ENCODE measurements around the gene GSTM3.
"Not testable (repeated sequence)": the region's sequence is repeated elsewhere in the genome, so short reads cannot be mapped to it uniquely, and the experiment has no call there.

GSTM3 gene

GRCh38 chr1:109751531-109752260 is 10.9 kb upstream of the GSTM3 start:
- Histone ChIP-seq H3K27me3 (ENCODE audit: control insufficient read depth, insufficient read depth, low read length) (no peaks in the 10 kb centered on the region), H3K4me1 (ENCODE audit: control insufficient read depth, insufficient read depth, low read length) (no peaks in the 10 kb centered on the region), H3K4me3 (ENCODE audit: low read length) (no peak overlapping the region), H3K9ac (ENCODE audit: low read length) (no peak overlapping the region), H3K27ac (ENCODE audit: low read depth, low read length) (no peak overlapping the region), H3K36me3 (ENCODE audit: control insufficient read depth, insufficient read depth, low read length) (peaks cover 3% of the 10 kb centered on the region)

- Histone ChIP-seq H3K4me1 (ENCODE audit: control insufficient read depth, insufficient read depth, low read length) (no peaks in the 10 kb centered on the region), H3K27ac (ENCODE audit: low read depth, low read length) (no peak overlapping the region), H3K4me3 (ENCODE audit: low read length) (no peak overlapping the region), H3K27me3 (ENCODE audit: control insufficient read depth, insufficient read depth, low read length) (no peaks in the 10 kb centered on the region), H3K36me3 (ENCODE audit: control insufficient read depth, insufficient read depth, low read length) (peaks cover 3% of the 10 kb centered on the region), H3K9ac (ENCODE audit: low read length) (no peak overlapping the region)
Measured at GRCh38 chr1:109750920-109751319, 10.1 kb upstream of the GSTM3 start.

DNA sequence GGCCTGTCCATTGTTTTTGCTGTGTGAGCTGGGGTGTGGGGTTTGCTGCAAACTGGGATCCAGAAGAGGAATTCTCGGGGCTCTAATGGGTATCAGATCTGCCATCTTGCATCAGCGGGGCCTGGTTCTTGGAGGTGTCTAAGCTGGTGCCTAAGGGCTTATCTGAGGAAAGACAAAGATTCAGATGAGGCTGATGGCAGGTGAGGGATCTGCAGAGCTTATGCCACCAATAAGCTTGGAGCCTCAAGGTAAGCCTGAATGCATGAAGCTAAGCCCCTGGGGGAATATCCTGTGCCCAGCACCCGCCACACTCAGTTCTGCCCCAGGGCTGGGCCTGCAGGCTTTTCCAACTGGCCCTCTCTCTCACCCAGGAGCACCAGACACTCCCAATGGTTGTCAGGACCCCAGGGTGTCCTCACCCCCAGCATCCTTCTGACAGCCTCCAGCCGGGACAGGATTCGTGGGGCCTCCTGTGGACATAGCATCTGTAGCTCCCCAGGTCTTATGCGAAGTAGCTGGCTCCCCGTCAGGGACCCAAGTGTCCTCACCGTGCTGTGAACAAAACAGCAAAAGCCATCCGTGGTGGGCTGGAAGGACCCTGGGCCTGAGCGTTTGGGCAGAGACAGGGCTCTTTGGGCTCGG is 9.5 kb upstream of the GSTM3 start:
- Histone ChIP-seq H3K4me1 (ENCODE audit: control insufficient read depth, insufficient read depth, low read length) (no peaks in the 10 kb centered on the region), H3K4me3 (ENCODE audit: low read length) (no peak overlapping the region), H3K27ac (ENCODE audit: low read depth, low read length) (no peak overlapping the region), H3K9ac (ENCODE audit: low read length) (no peak overlapping the region), H3K27me3 (ENCODE audit: control insufficient read depth, insufficient read depth, low read length) (no peaks in the 10 kb centered on the region), H3K36me3 (ENCODE audit: control insufficient read depth, insufficient read depth, low read length) (peaks cover 3% of the 10 kb centered on the region)

DNA sequence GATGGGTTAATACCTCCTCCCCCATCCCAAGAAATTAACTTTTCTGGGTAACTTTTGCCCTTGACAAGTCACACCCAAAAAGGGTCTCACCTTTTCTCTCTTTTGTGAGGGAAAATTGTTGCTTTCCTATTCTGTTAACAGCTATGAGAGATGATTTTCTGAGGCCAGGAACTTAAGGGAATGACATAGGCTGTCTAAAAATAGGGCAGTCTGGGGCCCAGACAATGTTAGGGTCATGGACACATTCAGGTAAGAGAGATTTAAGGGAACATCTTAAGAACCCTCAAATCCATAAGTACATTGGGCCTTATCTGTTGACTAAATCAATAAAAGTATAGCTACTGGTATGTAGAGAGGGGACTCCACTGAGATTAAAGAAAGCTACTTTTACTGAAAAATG is 8.4 kb upstream of the GSTM3 start:
- H3K4me1 ChIP-seq (ENCODE audit: control insufficient read depth, insufficient read depth, low read length), result no peaks in the 10 kb centered on the region
- H3K27ac ChIP-seq (ENCODE audit: low read depth, low read length), result no peak overlapping the region
- no peak overlapping the region for H3K4me3 ChIP-seq (ENCODE audit: low read length)
- no peak overlapping the region for H3K9ac ChIP-seq (ENCODE audit: low read length)
- peaks cover 3% of the 10 kb centered on the region for H3K36me3 ChIP-seq (ENCODE audit: control insufficient read depth, insufficient read depth, low read length)
- H3K27me3 ChIP-seq (ENCODE audit: control insufficient read depth, insufficient read depth, low read length), result no peaks in the 10 kb centered on the region

DNA sequence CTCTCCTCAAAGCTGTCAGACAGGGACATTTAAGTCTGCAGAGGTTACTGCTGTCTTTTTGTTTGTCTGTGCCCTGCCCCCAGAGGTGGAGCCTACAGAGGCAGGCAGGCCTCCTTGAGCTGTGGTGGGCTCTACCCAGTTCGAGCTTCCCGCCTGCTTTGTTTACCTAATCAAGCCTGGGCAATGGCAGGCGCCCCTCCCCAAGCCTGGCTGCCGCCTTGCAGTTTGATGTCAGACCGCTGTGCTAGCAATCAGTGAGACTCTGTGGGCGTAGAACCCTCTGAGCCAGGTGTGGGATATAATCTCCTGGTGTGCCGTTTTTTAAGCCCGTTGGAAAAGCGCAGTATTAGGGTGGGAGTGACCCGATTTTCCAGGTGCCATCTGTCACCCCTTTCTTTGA is 7.5 kb upstream of the GSTM3 start:
- not testable (repeated sequence) for H3K27me3 ChIP-seq (ENCODE audit: control insufficient read depth, insufficient read depth, low read length); H3K9ac ChIP-seq (ENCODE audit: low read length); H3K4me1 ChIP-seq (ENCODE audit: control insufficient read depth, insufficient read depth, low read length); H3K27ac ChIP-seq (ENCODE audit: low read depth, low read length); H3K36me3 ChIP-seq (ENCODE audit: control insufficient read depth, insufficient read depth, low read length); H3K4me3 ChIP-seq (ENCODE audit: low read length)

GRCh38 chr1:109739738-109740614 is 862 bp downstream of the GSTM3 start:
- Histone ChIP-seq H3K27ac (ENCODE audit: low read depth, low read length) (peak overlapping the region; percentile 83), H3K27me3 (ENCODE audit: control insufficient read depth, insufficient read depth, low read length) (no peaks in the 10 kb centered on the region), H3K36me3 (ENCODE audit: control insufficient read depth, insufficient read depth, low read length) (peaks cover 4% of the 10 kb centered on the region), H3K9ac (ENCODE audit: low read length) (peak overlapping the region; percentile 60), H3K4me3 (ENCODE audit: low read length) (peak overlapping the region; percentile 88), H3K4me1 (ENCODE audit: control insufficient read depth, insufficient read depth, low read length) (peaks cover 4% of the 10 kb centered on the region)

DNA sequence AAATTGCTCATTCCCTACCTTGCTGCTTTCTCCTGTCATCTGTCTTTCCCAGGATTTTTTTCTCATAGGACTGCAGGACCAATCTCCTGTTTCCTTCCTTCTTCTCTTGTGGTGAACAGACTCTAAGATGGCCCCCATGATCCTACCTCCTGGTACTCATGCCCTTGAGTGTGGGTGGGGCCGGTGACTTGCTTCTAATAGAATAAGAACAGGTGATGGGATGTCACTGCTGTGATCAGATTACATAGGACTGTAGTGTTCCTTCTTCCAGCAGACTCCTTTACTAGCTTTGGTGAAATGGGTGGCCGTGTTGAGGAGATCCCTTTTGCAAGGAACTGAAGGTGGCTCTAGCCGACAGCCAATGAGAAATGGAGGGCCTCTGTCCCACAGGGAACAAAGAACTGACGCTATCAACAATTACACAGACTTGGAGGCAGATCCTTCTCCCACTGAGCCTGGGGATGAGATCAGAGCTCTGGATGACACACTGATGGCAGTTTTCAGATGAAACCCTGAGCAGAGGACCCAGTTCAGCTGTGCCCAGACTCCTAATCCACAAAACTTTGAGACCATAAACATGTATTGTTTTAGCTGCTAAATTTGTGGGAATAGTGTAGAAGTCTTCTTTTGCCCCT is 7.5 kb downstream of the GSTM3 start:
- peaks cover 11% of the 10 kb centered on the region for H3K36me3 ChIP-seq (ENCODE audit: control insufficient read depth, insufficient read depth, low read length)
- no peak overlapping the region for H3K4me3 ChIP-seq (ENCODE audit: low read length)
- no peaks in the 10 kb centered on the region for H3K27me3 ChIP-seq (ENCODE audit: control insufficient read depth, insufficient read depth, low read length)
- no peaks in the 10 kb centered on the region for H3K4me1 ChIP-seq (ENCODE audit: control insufficient read depth, insufficient read depth, low read length)
- H3K9ac ChIP-seq (ENCODE audit: low read length), result no peak overlapping the region
- H3K27ac ChIP-seq (ENCODE audit: low read depth, low read length), result no peak overlapping the region

DNA sequence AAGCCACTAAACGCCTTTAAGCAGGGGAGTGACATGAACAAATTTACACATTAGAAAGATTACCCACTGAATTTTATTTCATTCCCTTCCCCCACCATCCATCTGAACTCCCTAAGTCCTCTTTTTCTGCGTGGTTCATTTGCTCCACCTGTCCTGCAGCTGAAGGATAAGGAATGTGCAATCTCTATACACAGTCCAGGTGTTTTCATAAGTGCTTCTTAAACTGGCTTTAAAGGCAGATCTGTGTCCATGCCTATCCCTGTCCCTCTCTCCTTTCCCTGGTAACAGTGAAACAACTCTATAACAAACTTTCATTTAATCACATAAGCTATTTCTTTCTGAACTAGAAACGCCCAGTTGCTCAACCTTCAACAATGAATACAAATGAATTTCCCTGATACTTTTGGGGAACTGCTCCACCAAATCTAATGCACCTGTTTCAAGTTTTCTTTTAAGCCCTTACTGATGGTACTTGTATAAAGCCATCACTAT is 8.4 kb downstream of the GSTM3 start:
- no peak overlapping the region for H3K9ac ChIP-seq (ENCODE audit: low read length)

GRCh38 chr1:109730666-109731065 is 10.2 kb downstream of the GSTM3 start:
- Histone ChIP-seq H3K27ac (ENCODE audit: low read depth, low read length) (no peak overlapping the region), H3K9ac (ENCODE audit: low read length) (no peak overlapping the region), H3K4me3 (ENCODE audit: low read length) (no peak overlapping the region), H3K4me1 (ENCODE audit: control insufficient read depth, insufficient read depth, low read length) (no peaks in the 10 kb centered on the region), H3K36me3 (ENCODE audit: control insufficient read depth, insufficient read depth, low read length) (peaks cover 6% of the 10 kb centered on the region), H3K27me3 (ENCODE audit: control insufficient read depth, insufficient read depth, low read length) (no peaks in the 10 kb centered on the region)

More for the DNA sequence above, 8.4 kb downstream of the GSTM3 start:
- no peak overlapping the region for H3K4me3 ChIP-seq (ENCODE audit: low read length)
- H3K36me3 ChIP-seq (ENCODE audit: control insufficient read depth, insufficient read depth, low read length), result peaks cover 11% of the 10 kb centered on the region
- H3K27me3 ChIP-seq (ENCODE audit: control insufficient read depth, insufficient read depth, low read length), result no peaks in the 10 kb centered on the region
- no peaks in the 10 kb centered on the region for H3K4me1 ChIP-seq (ENCODE audit: control insufficient read depth, insufficient read depth, low read length)
- no peak overlapping the region for H3K27ac ChIP-seq (ENCODE audit: low read depth, low read length)

- Histone ChIP-seq H3K36me3 (ENCODE audit: control insufficient read depth, insufficient read depth, low read length) (peaks cover 4% of the 10 kb centered on the region), H3K4me1 (ENCODE audit: control insufficient read depth, insufficient read depth, low read length) (no peaks in the 10 kb centered on the region), H3K27me3 (ENCODE audit: control insufficient read depth, insufficient read depth, low read length) (no peaks in the 10 kb centered on the region), H3K9ac (ENCODE audit: low read length) (no peak overlapping the region), H3K4me3 (ENCODE audit: low read length) (no peak overlapping the region), H3K27ac (ENCODE audit: low read depth, low read length) (no peak overlapping the region)
Measured at GRCh38 chr1:109728870-109729269, 12.0 kb downstream of the GSTM3 start.

GRCh38 chr1:109726728-109727373 is 14.0 kb downstream of the GSTM3 start:
- Histone ChIP-seq H3K27me3 (ENCODE audit: control insufficient read depth, insufficient read depth, low read length) (no peaks in the 10 kb centered on the region), H3K27ac (ENCODE audit: low read depth, low read length) (no peak overlapping the region), H3K4me1 (ENCODE audit: control insufficient read depth, insufficient read depth, low read length) (peaks cover 2% of the 10 kb centered on the region), H3K36me3 (ENCODE audit: control insufficient read depth, insufficient read depth, low read length) (no peaks in the 10 kb centered on the region), H3K9ac (ENCODE audit: low read length) (no peak overlapping the region), H3K4me3 (ENCODE audit: low read length) (no peak overlapping the region)
